ENCODE measurements around the gene TSPAN5. TPM values are rescaled to one million over a fixed set of nuclear protein-coding genes. Genes with fewer than 3 reads are reported as not detected.
A peak's percentile ranks its signal among the peaks of the same experiment; 100 is the strongest.

TSPAN5 gene
- total and polyA plus RNA-seq, 4 experiments from 2014 or later: 16.8 to 40.4 (median 25.7) TPM

- H3K4me3 ChIP-seq (ENCODE audit: low read length in 2 of 2): no peak overlapping the region
- POLR2A ChIA-PET (ENCODE audit: partially characterized antibody): no interaction called here
- no peaks in the 10 kb centered on the region for H3K27me3 ChIP-seq (ENCODE audit: insufficient read depth, low read length)
- H3K27me3 Mint-ChIP-seq: no peaks in the 10 kb centered on the region
- H3K4me1 Mint-ChIP-seq: peaks cover 20 to 30% (median 27%) of the 10 kb centered on the region in 4 donors
- peak overlapping the region in 3 of 7 donors; percentile 10 to 51 (median 25) for H3K27ac Mint-ChIP-seq
- CTCF ChIA-PET (ENCODE audit: partially characterized antibody): interaction anchor here (1.3 kb wide), 1 partner anchor 26 kb away, joined by 3 read pairs; no protein-coding TSS in a partner anchor
- no peaks in the 10 kb centered on the region for H3K9me3 Mint-ChIP-seq
- no peaks in the 10 kb centered on the region for H3K9me3 ChIP-seq (ENCODE audit: control insufficient read depth in 1 of 2, low read length in 2 of 2)
- H3K4me1 ChIP-seq (ENCODE audit: insufficient read depth, low read length): peaks cover 5% of the 10 kb centered on the region
- no peak overlapping the region for H3K4me3 Mint-ChIP-seq
- no peak overlapping the region for H3K27ac ChIP-seq (ENCODE audit: low read depth, low read length)
- H3K36me3 Mint-ChIP-seq: peaks cover 11 to 15% of the 10 kb centered on the region in 2 donors
- intact Hi-C loops (cut with micrococcal nuclease): no loop called here
- H3K36me3 ChIP-seq (ENCODE audit: insufficient read depth, low read length): no peaks in the 10 kb centered on the region
- no peak for DNase-seq
These were observed 165.1 kb downstream of the TSPAN5 start for GRCh38 chr4:98493296-98493695.

- intact Hi-C loops (cut with micrococcal nuclease): no loop called here
- CTCF ChIA-PET (ENCODE audit: partially characterized antibody): interaction anchor here (1.0 kb wide), 1 partner anchor 18 kb away, joined by 6 read pairs; no protein-coding TSS in a partner anchor
- Mint-ChIP-seq H3K4me1 (peaks cover 21 to 27% (median 24%) of the 10 kb centered on the region in 4 donors), H3K36me3 (peaks cover 6 to 12% of the 10 kb centered on the region in 2 donors), H3K4me3 (no peak overlapping the region), H3K27ac (peak overlapping the region in 3 of 7 donors; percentile 4 to 55 (median 19)), H3K9me3 (no peaks in the 10 kb centered on the region), H3K27me3 (no peaks in the 10 kb centered on the region)
- peaks cover 5% of the 10 kb centered on the region for H3K4me1 ChIP-seq (ENCODE audit: insufficient read depth, low read length)
- H3K36me3 ChIP-seq (ENCODE audit: insufficient read depth, low read length): no peaks in the 10 kb centered on the region
- POLR2A ChIA-PET (ENCODE audit: partially characterized antibody): no interaction called here
- no peak overlapping the region for H3K27ac ChIP-seq (ENCODE audit: low read depth, low read length)
- no peaks in the 10 kb centered on the region for H3K9me3 ChIP-seq (ENCODE audit: control insufficient read depth in 1 of 2, low read length in 2 of 2)
- no peak overlapping the region for H3K4me3 ChIP-seq (ENCODE audit: low read length in 2 of 2)
- H3K27me3 ChIP-seq (ENCODE audit: insufficient read depth, low read length): no peaks in the 10 kb centered on the region
- no peak for DNase-seq
These were observed 166.4 kb downstream of the TSPAN5 start for GRCh38 chr4:98491899-98492559.

- Mint-ChIP-seq H3K27me3 (no peaks in the 10 kb centered on the region), H3K4me1 (peaks cover 23 to 38% (median 30%) of the 10 kb centered on the region in 4 donors), H3K9me3 (no peaks in the 10 kb centered on the region), H3K4me3 (no peak overlapping the region), H3K36me3 (peaks cover 12 to 14% of the 10 kb centered on the region in 2 donors), H3K27ac (no peak overlapping the region)
- DNase-seq: no peak
- Histone ChIP-seq H3K9me3 (ENCODE audit: control insufficient read depth in 1 of 2, low read length in 2 of 2) (no peaks in the 10 kb centered on the region), H3K27me3 (ENCODE audit: insufficient read depth, low read length) (no peaks in the 10 kb centered on the region), H3K36me3 (ENCODE audit: insufficient read depth, low read length) (no peaks in the 10 kb centered on the region), H3K4me3 (ENCODE audit: low read length in 2 of 2) (no peak overlapping the region), H3K4me1 (ENCODE audit: insufficient read depth, low read length) (peaks cover 5% of the 10 kb centered on the region), H3K27ac (ENCODE audit: low read depth, low read length) (no peak overlapping the region)
- ChIA-PET POLR2A (ENCODE audit: partially characterized antibody) (no interaction called here), CTCF (ENCODE audit: partially characterized antibody) (interaction anchor here (1.3 to 1.5 kb wide), 2 partner anchors 9 to 25 kb away, joined by 3 to 4 read pairs; no protein-coding TSS in a partner anchor)
- intact Hi-C loops (cut with micrococcal nuclease): no loop called here
These were observed 168.2 kb downstream of the TSPAN5 start for GRCh38 chr4:98490251-98490650.

GRCh38 chr4:98485816-98486345 is 172.5 kb downstream of the TSPAN5 start:
- no peaks in the 10 kb centered on the region for H3K27me3 ChIP-seq (ENCODE audit: insufficient read depth, low read length)
- H3K4me1 ChIP-seq (ENCODE audit: insufficient read depth, low read length): peaks cover 24% of the 10 kb centered on the region
- peak overlapping the region in 2 of 8 donors; percentile 17 to 50 for H3K4me3 Mint-ChIP-seq
- H3K27ac ChIP-seq (ENCODE audit: low read depth, low read length): no peak overlapping the region
- H3K9me3 ChIP-seq (ENCODE audit: control insufficient read depth in 1 of 2, low read length in 2 of 2): no peaks in the 10 kb centered on the region
- ChIA-PET CTCF (ENCODE audit: partially characterized antibody) (interaction anchor here (0.9 to 1.5 kb wide), 4 partner anchors 9 to 18 kb away, joined by 3 to 5 read pairs (median 4); no protein-coding TSS in a partner anchor), POLR2A (ENCODE audit: partially characterized antibody) (no interaction called here)
- H3K4me3 ChIP-seq (ENCODE audit: low read length in 2 of 2): no peak overlapping the region
- H3K36me3 ChIP-seq (ENCODE audit: insufficient read depth, low read length): no peaks in the 10 kb centered on the region
- intact Hi-C loops (cut with micrococcal nuclease): no loop called here
- peak overlapping the region in 2 of 7 donors; percentile 16 to 47 for H3K27ac Mint-ChIP-seq
- H3K36me3 Mint-ChIP-seq: peaks cover 16 to 23% of the 10 kb centered on the region in 2 donors
- DNase-seq: no peak
- H3K27me3 Mint-ChIP-seq: no peaks in the 10 kb centered on the region
- no peaks in the 10 kb centered on the region for H3K9me3 Mint-ChIP-seq
- H3K4me1 Mint-ChIP-seq: peaks cover 22 to 54% (median 44%) of the 10 kb centered on the region in 4 donors

DNA sequence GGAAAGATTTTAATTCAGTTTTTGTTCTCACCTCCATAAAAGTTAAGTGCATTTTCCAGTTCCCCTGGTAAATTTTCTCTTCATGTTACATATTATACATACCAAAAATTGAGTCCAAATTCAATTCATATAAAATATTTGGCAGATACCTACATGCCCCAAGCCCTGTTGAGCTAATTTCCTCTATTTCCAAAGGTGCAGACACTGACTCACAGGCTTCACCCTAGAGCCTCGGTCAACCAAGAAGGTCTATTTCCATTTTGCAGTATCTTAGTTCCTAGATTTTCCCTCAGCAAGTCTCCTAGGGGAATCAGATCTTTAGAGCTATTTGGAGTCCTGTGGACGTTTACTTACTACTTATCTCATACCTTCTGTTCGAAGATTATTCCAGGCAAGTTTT is 174.4 kb downstream of the TSPAN5 start:
- peaks cover 16 to 25% of the 10 kb centered on the region in 2 donors for H3K36me3 Mint-ChIP-seq
- Histone ChIP-seq H3K27ac (ENCODE audit: low read depth, low read length) (no peak overlapping the region), H3K4me1 (ENCODE audit: insufficient read depth, low read length) (peaks cover 24% of the 10 kb centered on the region), H3K27me3 (ENCODE audit: insufficient read depth, low read length) (no peaks in the 10 kb centered on the region), H3K36me3 (ENCODE audit: insufficient read depth, low read length) (no peaks in the 10 kb centered on the region), H3K4me3 (ENCODE audit: low read length in 2 of 2) (no peak overlapping the region), H3K9me3 (ENCODE audit: control insufficient read depth in 1 of 2, low read length in 2 of 2) (no peaks in the 10 kb centered on the region)
- peaks cover 22 to 50% (median 43%) of the 10 kb centered on the region in 4 donors for H3K4me1 Mint-ChIP-seq
- ChIA-PET CTCF (ENCODE audit: partially characterized antibody) (interaction anchor here (3.5 kb wide), 1 partner anchor 17 kb away, joined by 16 read pairs; no protein-coding TSS in a partner anchor), POLR2A (ENCODE audit: partially characterized antibody) (interaction anchor here (0.6 kb wide), 1 partner anchor 390 kb away, joined by 3 read pairs; no protein-coding TSS in a partner anchor)
- no peaks in the 10 kb centered on the region for H3K27me3 Mint-ChIP-seq
- intact Hi-C loops (cut with micrococcal nuclease): no loop called here
- no peaks in the 10 kb centered on the region for H3K9me3 Mint-ChIP-seq
- H3K27ac Mint-ChIP-seq: no peak overlapping the region
- no peak overlapping the region for H3K4me3 Mint-ChIP-seq
- DNase-seq: no peak

GRCh38 chr4:98482847-98483806 is 175.3 kb downstream of the TSPAN5 start:
- Mint-ChIP-seq H3K4me3 (peak overlapping the region in 2 of 8 donors; percentile 28 to 37), H3K4me1 (peaks cover 17 to 49% (median 38%) of the 10 kb centered on the region in 4 donors), H3K36me3 (peaks cover 21 to 28% of the 10 kb centered on the region in 2 donors), H3K27ac (peak overlapping the region in 6 of 7 donors; percentile 44 to 78 (median 62)), H3K9me3 (no peaks in the 10 kb centered on the region), H3K27me3 (no peaks in the 10 kb centered on the region)
- no peaks in the 10 kb centered on the region for H3K9me3 ChIP-seq (ENCODE audit: control insufficient read depth in 1 of 2, low read length in 2 of 2)
- no peak overlapping the region for H3K27ac ChIP-seq (ENCODE audit: low read depth, low read length)
- no peaks in the 10 kb centered on the region for H3K27me3 ChIP-seq (ENCODE audit: insufficient read depth, low read length)
- POLR2A ChIA-PET (ENCODE audit: partially characterized antibody): no interaction called here
- intact Hi-C loops (cut with micrococcal nuclease): no loop called here
- H3K4me1 ChIP-seq (ENCODE audit: insufficient read depth, low read length): peaks cover 19% of the 10 kb centered on the region
- no peaks in the 10 kb centered on the region for H3K36me3 ChIP-seq (ENCODE audit: insufficient read depth, low read length)
- no peak overlapping the region for H3K4me3 ChIP-seq (ENCODE audit: low read length in 2 of 2)
- DNase-seq: no peak
- CTCF ChIA-PET (ENCODE audit: partially characterized antibody): interaction anchor here (1.6 to 3.5 kb wide), 3 partner anchors 12 to 38 kb away, joined by 3 to 16 read pairs (median 4); no protein-coding TSS in a partner anchor
